CD4-positive, alpha-beta T cell (primary cell): ENCODE measurements around the gene STRN3. TPM values are rescaled to one million over a fixed set of nuclear protein-coding genes. Genes with fewer than 3 reads are reported as not detected.

Source experiments
- ATAC-seq: fragments of 200-7000 bp; cut with Tn5 transposase; one replicate; pipeline ENCODE4 v1.10.0; 2022; ENCODE audit warnings: mild to moderate bottlenecking; ENCODE audit not compliant: poor library complexity
- CTCF ChIA-PET: fragments of 350-600 bp; sonication (Branson Sonifier 250); formaldehyde crosslinking; loops from one replicate; lab custom pipeline; 2021; ENCODE audit warnings: antibody characterized with exemption, inconsistent platforms; lab: Charles Lee
- POLR2A ChIA-PET: fragments of 350-600 bp; sonication (Branson Sonifier 250); formaldehyde crosslinking; loops from one replicate; lab custom pipeline; 2021; ENCODE audit warnings: antibody characterized with exemption, inconsistent platforms; lab: Charles Lee
- DNase-seq, 14 experiments: peaks; one replicate each; pipeline ENCODE4 v3.0.0-alpha.2; 2013 to 2020; ENCODE audit warnings: mixed read lengths in 2 of 14
- H3K27ac ChIP-seq, 2 donors: one replicate each; pipeline versions ENCODE4 v1.5.1 to v1.7.0; 2013; ENCODE audit warnings: low read length in 2 of 2, low read depth in 1 of 2, mild to moderate bottlenecking in 1 of 2
- H3K27me3 ChIP-seq, 2 experiments: 1 replicate in 1 of 2; 2 replicates in 1 of 2; pipeline versions ENCODE4 v1.6.1 to v1.7.0; 2013; ENCODE audit warnings: low read length in 2 of 2, control low read depth in 1 of 2, mild to moderate bottlenecking in 1 of 2, moderate library complexity in 1 of 2; ENCODE audit not compliant: insufficient read depth in 2 of 2, control insufficient read depth in 1 of 2
- H3K36me3 ChIP-seq: one replicate; pipeline ENCODE4 v1.6.1; 2013; ENCODE audit warnings: low read length, control low read depth; ENCODE audit not compliant: insufficient read depth
- H3K4me1 ChIP-seq: one replicate; pipeline ENCODE4 v1.6.1; 2013; ENCODE audit warnings: low read length, control low read depth; ENCODE audit not compliant: insufficient read depth
- H3K4me3 ChIP-seq: one replicate; pipeline ENCODE4 v1.5.1; 2013; ENCODE audit warnings: mild to moderate bottlenecking, low read length, moderate library complexity
- H3K9me3 ChIP-seq, 2 experiments: 1 replicate in 1 of 2; 2 replicates in 1 of 2; pipeline versions ENCODE4 v1.6.1 to v1.7.0; 2013; ENCODE audit warnings: low read length in 2 of 2, mild to moderate bottlenecking in 2 of 2, control low read depth in 1 of 2, moderate library complexity in 1 of 2; ENCODE audit not compliant: control insufficient read depth in 1 of 2, insufficient read depth in 1 of 2
- H3K27ac Mint-ChIP-seq: one replicate; pipeline ENCODE4 v1.8.0; 2020; ENCODE audit warnings: mixed read lengths
- H3K27me3 Mint-ChIP-seq: one replicate; pipeline ENCODE4 v1.8.0; 2021; ENCODE audit warnings: mixed read lengths
- H3K36me3 Mint-ChIP-seq: one replicate; pipeline ENCODE4 v1.8.0; 2021; ENCODE audit warnings: low read depth, mixed read lengths
- H3K4me1 Mint-ChIP-seq: one replicate; pipeline ENCODE4 v1.8.0; 2021; ENCODE audit warnings: low read depth, mixed read lengths
- H3K4me3 Mint-ChIP-seq: one replicate; pipeline ENCODE4 v1.8.0; 2020; ENCODE audit warnings: mild to moderate bottlenecking, mixed read lengths
- H3K9me3 Mint-ChIP-seq: one replicate; pipeline ENCODE4 v1.8.0; 2020; ENCODE audit warnings: mixed read lengths
- CTCF ChIP-seq: fragments of 200-600 bp; IDR thresholded peaks from one replicate; pipeline ENCODE4 v1.8.0; 2022; ENCODE audit warnings: antibody characterized with exemption, mild to moderate bottlenecking
- intact Hi-C, 2 experiments: fragments of 100-400 bp; cut with DNase I in 1 of 2; cut with micrococcal nuclease in 1 of 2; formaldehyde crosslinking; loops; one replicate each; pipeline versions ENCODE4 v1.15.1 to v1.9.0; 2023 to 2025; cut with DNase I, micrococcal nuclease
- microRNA-seq: library from miRNA; unstranded; fragments of <30 nt; microRNA quantifications from one replicate; pipeline ENCODE4 v1.2.0, GENCODE V29; 2021; ENCODE audit warnings: borderline microRNAs expressed, borderline replicate concordance
- total RNA-seq, 174 experiments: library from RNA in 2 of 174; stranded (reverse) in 2 of 174; gene quantifications; one replicate each; pipeline ENCODE4 v1.2.3 and lab custom pipeline; 2021 to 2026

STRN3 gene
- total RNA-seq, 2 experiments from 2014 or later: 15.1 to 16.9 TPM

GRCh38 chr14:30848449-30849240 lies 177.5 kb downstream of the STRN3 start:
- no peaks in the 10 kb centered on the region for H3K9me3 Mint-ChIP-seq
- no peaks in the 10 kb centered on the region for H3K36me3 Mint-ChIP-seq
- DNase-seq: no peak
- ATAC-seq: no peak
- Histone ChIP-seq H3K4me1 (no peaks in the 10 kb centered on the region), H3K36me3 (no peaks in the 10 kb centered on the region), H3K9me3 (no peaks in the 10 kb centered on the region), H3K4me3 (no peak overlapping the region), H3K27ac (no peak overlapping the region), H3K27me3 (peaks cover 0 to 9% of the 10 kb centered on the region in 2 experiments)
- H3K4me3 Mint-ChIP-seq: no peak overlapping the region
- no peak overlapping the region for H3K27ac Mint-ChIP-seq
- ChIA-PET CTCF (no interaction called here), POLR2A (no interaction called here)
- intact Hi-C loops: no loop called here
- H3K27me3 Mint-ChIP-seq: peaks cover 46% of the 10 kb centered on the region
- no peak for TF ChIP-seq CTCF
- H3K4me1 Mint-ChIP-seq: no peaks in the 10 kb centered on the region

Small RNA genes within 50 kb of the gene (microRNA-seq; reads per million reads assigned to microRNA genes)
- gene MIR624: 31.5 reads per million, percentile 55 among the genes with 10 or more reads in this experiment

Other genes starting within 250 kb of the STRN3 start
- gene COCH, start 151.8 kb downstream of the STRN3 start, total RNA-seq: not detected
- 10 to 100 TPM in 1 of 2 experiments, 1 to 10 TPM in 1; 9.8 to 12.1 TPM for gene AP4S1, start 730 bp downstream of the STRN3 start, total RNA-seq
- 100 to 1,000 TPM; 162 to 168 TPM for gene HECTD1, start 181.4 kb upstream of the STRN3 start, total RNA-seq